Body of pancreas (tissue), 4 donors: Measurements from ENCODE around the gene MORN3. TPM values are rescaled to one million over a fixed set of nuclear protein-coding genes. Genes with fewer than 3 reads are reported as not detected.
A peak's percentile ranks its signal among the peaks of the same experiment; 100 is the strongest.
"Not testable (repeated sequence)": the region's sequence is repeated elsewhere in the genome, so short reads cannot be mapped to it uniquely, and the experiment has no call there.

Source experiments
- ATAC-seq: fragments of 150-250 bp; one replicate; pipeline ENCODE4 v1.9.1; 2016
- DNase-seq, 4 donors: peaks; one replicate each; pipeline ENCODE4 v3.0.0-alpha.2; 2019
- H3K27ac ChIP-seq, 4 donors: fragments of 200-600 bp; sonication (generic); 1 replicate in 3 of 4; 2 replicates in 1 of 4; pipeline versions ENCODE4 v1.5.1 to v1.6.1; 2016 to 2019; ENCODE audit warnings: mild to moderate bottlenecking in 1 of 4, mixed read lengths in 1 of 4, moderate library complexity in 1 of 4
- H3K27me3 ChIP-seq, 2 donors: fragments of 200-600 bp; sonication (generic); one replicate each; pipeline ENCODE4 v1.6.0; 2016; ENCODE audit warnings: mild to moderate bottlenecking in 1 of 2
- H3K36me3 ChIP-seq, 2 donors: fragments of 200-600 bp; sonication (generic); replicated peaks in 1 of 2; 2 replicates each; pipeline ENCODE4 v1.5.1; 2016; ENCODE audit warnings: low read depth in 2 of 2; ENCODE audit not compliant: insufficient read depth in 1 of 2
- H3K4me1 ChIP-seq: fragments of 200-600 bp; sonication (generic); one replicate; pipeline ENCODE4 v1.6.0; 2016
- H3K4me3 ChIP-seq, 2 donors: fragments of 200-600 bp; sonication (generic); 1 replicate in 1 of 2; 2 replicates in 1 of 2; pipeline ENCODE4 v1.5.1; 2016 to 2019
- H3K9me3 ChIP-seq, 3 donors: fragments of 200-600 bp; sonication (generic); 1 replicate in 2 of 3; 2 replicates in 1 of 3; pipeline ENCODE4 v1.5.1; 2016
- CTCF ChIP-seq, 7 experiments: fragments of 450-650 bp in 4 of 7; fragments of 200-600 bp in 3 of 7; sonication (generic) in 3 of 7; IDR thresholded peaks; one replicate each; pipeline ENCODE4 v1.5.1; 2016 to 2019; ENCODE audit warnings: antibody characterized with exemption in 7 of 7
- POLR2A ChIP-seq, 3 donors: fragments of 450-650 bp; IDR thresholded peaks; one replicate each; pipeline ENCODE4 v1.6.1; 2016; ENCODE audit warnings: antibody characterized with exemption in 3 of 3, mild to moderate bottlenecking in 2 of 3
- WGBS, 2 donors: methylation state at CpG; one replicate each; pipeline ENCODE4 v1.1.5; 2017; 5-methylcytosine and 5-hydroxymethylcytosine counted together
- intact Hi-C: fragments of 100-400 bp; cut with DNase I; formaldehyde crosslinking; loops from one replicate; pipeline ENCODE4 v1.15.1; 2023
- total RNA-seq, 2 donors: library from RNA; depleted of rRNA; stranded (reverse); fragments of >200 nt; gene quantifications; one replicate each; pipeline ENCODE4 v1.1.0, GENCODE V29; 2016

Gene MORN3
- total RNA-seq, 2 donors from 2014 or later, result not detected

DNA sequence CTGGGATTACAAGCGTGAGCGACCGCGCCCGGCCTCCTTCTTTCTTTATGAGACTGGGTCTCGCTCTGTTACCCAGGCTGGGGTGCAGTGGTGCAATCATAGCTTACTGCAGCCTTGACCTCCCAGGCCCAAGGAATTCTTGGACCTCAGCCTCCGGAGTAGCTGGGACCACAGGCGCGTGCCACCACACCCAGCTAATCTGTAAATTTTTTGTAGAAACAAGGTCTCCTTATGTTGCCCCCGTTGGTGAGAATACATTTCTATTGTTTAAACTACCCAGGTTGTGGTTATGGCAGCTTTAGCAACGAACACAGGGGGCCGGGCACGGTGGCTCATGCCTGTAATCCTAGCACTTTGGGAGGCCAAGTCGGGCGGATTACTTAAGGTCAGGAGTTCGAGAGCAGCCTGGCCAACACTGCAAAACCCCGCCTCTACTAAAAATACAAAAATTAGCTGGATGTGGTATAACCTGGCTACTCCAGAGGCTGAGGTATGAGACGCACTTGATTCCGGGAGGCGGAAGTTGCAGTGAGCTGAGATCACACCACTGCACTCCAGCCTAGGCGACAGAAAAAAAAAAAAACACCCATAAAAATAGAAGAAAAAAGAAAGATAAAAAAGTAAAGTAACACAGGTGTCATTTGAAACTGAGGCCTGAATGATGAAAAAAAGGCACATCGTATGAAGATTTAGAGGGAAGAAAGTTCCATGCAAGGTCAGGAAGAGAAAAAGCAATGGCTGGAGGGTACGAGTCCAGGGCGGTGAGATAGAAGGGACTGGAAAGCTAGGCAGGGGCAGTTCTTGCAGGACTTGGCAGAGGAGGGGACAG is 42.1 kb upstream of the MORN3 start:
- Histone ChIP-seq H3K4me1 (peaks cover 43% of the 10 kb centered on the region), H3K27me3 (no peaks in the 10 kb centered on the region), H3K27ac (peak overlapping the region; percentile 89 to 94 (median 92)), H3K36me3 (no peaks in the 10 kb centered on the region), H3K4me3 (peak overlapping the region; percentile 21 to 47), H3K9me3 (no peaks in the 10 kb centered on the region)
- ATAC-seq, result peak; percentile 59
- 50 to 54% methylated on average over 17 to 24 of the region's 24 CpGs for WGBS, 2 donors
- intact Hi-C loops, result no loop called here
- no peak for TF ChIP-seq POLR2A (IDR thresholded peaks at IDR 0.05)
- no peak for TF ChIP-seq CTCF (IDR thresholded peaks at IDR 0.05)
- peak; percentile 56 to 68 (median 58) for DNase-seq

DNA sequence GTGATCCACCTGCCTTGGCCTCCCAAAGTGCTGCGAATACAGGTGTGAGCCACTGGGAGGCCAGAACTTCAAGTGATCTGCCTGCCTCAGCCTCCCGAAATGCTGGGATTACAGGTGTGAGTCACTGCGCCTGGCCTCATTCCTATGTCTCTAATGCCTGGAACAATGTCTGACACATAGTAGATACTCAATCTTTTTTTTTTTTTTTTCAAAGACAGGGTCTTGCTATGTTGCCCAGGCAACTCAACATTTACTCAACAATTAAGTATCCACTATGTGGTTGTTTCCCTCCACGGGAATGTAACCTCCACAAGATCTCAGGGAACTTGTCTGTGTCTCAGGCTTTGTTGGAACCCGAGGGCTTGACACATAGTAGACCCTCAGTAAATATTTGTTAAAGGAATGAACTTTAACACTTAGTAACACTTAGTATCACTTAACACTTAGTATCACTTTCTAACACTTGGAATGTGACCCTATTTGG is 40.1 kb upstream of the MORN3 start:
- WGBS, 2 donors, result 73 to 78% methylated on average over 5 of the region's 5 CpGs
- peaks cover 36% of the 10 kb centered on the region for H3K4me1 ChIP-seq
- intact Hi-C loops, result no loop called here
- TF ChIP-seq CTCF (IDR thresholded peaks at IDR 0.05), result no peak
- no peak for TF ChIP-seq POLR2A (IDR thresholded peaks at IDR 0.05)
- peak in 2 of 4 donors; percentile 11 to 24 for DNase-seq
- H3K36me3 ChIP-seq, result no peaks in the 10 kb centered on the region
- H3K27me3 ChIP-seq, result no peaks in the 10 kb centered on the region
- no peak for ATAC-seq
- no peak overlapping the region for H3K4me3 ChIP-seq
- no peaks in the 10 kb centered on the region for H3K9me3 ChIP-seq
- no peak overlapping the region for H3K27ac ChIP-seq

DNA sequence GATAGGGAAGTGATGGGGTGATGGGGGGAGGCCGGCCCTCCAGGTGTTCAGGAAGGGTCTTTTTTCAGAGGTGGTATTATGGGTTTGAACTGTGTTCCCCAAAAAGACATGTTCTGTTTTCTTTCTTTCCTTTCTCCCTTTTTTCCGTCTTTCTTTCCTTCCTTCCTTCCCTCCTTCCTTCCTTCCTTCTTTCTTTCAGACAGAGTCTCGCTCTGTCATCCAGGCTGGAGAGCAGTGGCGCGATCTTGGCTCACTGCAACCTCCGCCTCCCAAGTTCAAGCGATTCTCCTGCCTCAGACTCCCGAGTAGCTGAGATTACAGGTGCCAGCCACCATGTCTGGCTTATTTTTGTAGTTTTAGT is 39.6 kb upstream of the MORN3 start:
- H3K9me3 ChIP-seq, intact Hi-C loops, DNase-seq, ATAC-seq, H3K36me3 ChIP-seq, H3K27ac ChIP-seq, H3K27me3 ChIP-seq, H3K4me3 ChIP-seq: not testable (repeated sequence)
- peaks cover 33% of the 10 kb centered on the region for H3K4me1 ChIP-seq
- 82 to 85% methylated on average over 7 to 8 of the region's 8 CpGs for WGBS, 2 donors

DNA sequence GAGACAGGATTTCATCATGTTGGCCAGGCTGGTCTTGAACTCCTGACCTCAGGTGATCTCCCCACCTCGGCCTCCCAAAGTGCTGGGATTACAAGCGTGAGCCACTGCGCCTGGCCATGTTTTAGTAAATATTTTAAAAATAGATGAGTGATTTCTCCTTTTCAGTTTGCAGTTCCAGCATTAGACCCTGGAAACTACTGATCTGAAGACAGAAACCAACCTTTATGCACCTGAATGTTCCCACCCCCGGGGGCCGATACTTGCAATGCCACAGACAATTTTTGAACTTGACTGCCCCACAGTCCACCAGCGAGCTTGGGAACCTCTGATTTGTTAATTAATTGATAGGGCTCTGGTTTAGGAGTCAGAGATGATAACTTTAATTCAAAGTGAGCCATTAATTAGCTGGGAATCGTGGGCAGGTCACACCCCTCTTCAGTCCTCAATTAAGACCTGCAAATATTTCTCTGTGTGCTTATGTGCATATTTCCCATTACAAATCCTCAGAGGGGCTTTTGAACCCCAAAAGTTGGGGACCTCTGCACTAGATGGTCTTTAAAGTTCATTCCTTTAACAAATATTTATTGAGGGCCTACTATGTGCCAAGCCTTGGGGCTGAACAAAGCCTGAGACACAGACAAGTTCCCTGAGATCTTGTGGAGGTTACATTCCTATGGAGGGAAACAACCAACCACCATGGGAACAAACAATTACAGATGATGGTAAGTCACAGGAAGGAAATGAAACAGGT is 39.0 kb upstream of the MORN3 start:
- intact Hi-C loops, result no loop called here
- TF ChIP-seq POLR2A (IDR thresholded peaks at IDR 0.05) (no peak), CTCF (IDR thresholded peaks at IDR 0.05) (no peak)
- 67% methylated on average over 7 of the region's 7 CpGs for WGBS, 2 donors
- Histone ChIP-seq H3K27me3 (no peaks in the 10 kb centered on the region), H3K4me3 (no peak overlapping the region), H3K9me3 (no peaks in the 10 kb centered on the region), H3K4me1 (peaks cover 27% of the 10 kb centered on the region), H3K27ac (no peak overlapping the region), H3K36me3 (no peaks in the 10 kb centered on the region)
- no peak for DNase-seq
- ATAC-seq, result no peak

DNA sequence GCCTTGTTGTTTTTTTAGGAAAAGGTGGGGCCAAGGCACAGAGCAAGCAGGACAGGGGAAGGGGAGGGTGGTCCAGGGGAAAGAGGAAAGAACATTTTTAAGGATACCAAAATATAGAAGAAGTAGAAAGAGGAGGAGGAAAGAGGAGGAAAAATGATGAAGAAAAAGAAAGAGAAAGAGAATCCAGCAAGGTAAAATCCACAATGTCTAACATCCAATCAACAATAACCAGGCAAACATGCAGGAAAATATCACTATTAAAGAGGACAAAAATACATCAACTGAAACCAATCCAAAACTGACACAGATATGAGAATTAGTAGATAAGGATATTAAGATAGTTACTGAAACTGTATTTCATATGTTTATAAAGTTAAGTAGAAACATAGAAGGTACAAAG is 36.1 kb upstream of the MORN3 start:
- Histone ChIP-seq H3K36me3 (no peaks in the 10 kb centered on the region), H3K4me3 (no peak overlapping the region), H3K27ac (no peak overlapping the region), H3K27me3 (no peaks in the 10 kb centered on the region), H3K9me3 (no peaks in the 10 kb centered on the region), H3K4me1 (peaks cover 6% of the 10 kb centered on the region)
- TF ChIP-seq POLR2A (IDR thresholded peaks at IDR 0.05), result no peak
- no peak for TF ChIP-seq CTCF (IDR thresholded peaks at IDR 0.05)
- intact Hi-C loops, result no loop called here
- DNase-seq (no peak), ATAC-seq (no peak)
